ENCODE results near the gene TFAP2E.

The TFAP2E gene

GRCh38 chr1:35556484-35557117 lies 16.5 kb upstream of the TFAP2E start:
- in situ Hi-C loops (cut with MboI; ENCODE audit: low sequenced_read_pairs): no loop called here

GRCh38 chr1:35557118-35557610 lies 15.9 kb upstream of the TFAP2E start, which contains the start of gene KIAA0319L:
TSS of gene KIAA0319L (minus strand) at chr1:35557403. CDS start at chr1:35554491, 2,912 bp downstream.
- in situ Hi-C loops (cut with MboI; ENCODE audit: low sequenced_read_pairs): no loop called here

- in situ Hi-C loops (cut with MboI; ENCODE audit: low sequenced_read_pairs): no loop called here
Measured at GRCh38 chr1:35557611-35558373, 15.3 kb upstream of the TFAP2E start, which contains the start of gene NCDN. TSS of gene NCDN (plus strand) at chr1:35557799. CDS start at chr1:35558191, 392 bp downstream.

GRCh38 chr1:35558374-35559316 lies 14.5 kb upstream of the TFAP2E start:
- in situ Hi-C loops (cut with MboI; ENCODE audit: low sequenced_read_pairs): no loop called here

GRCh38 chr1:35559317-35559944 lies 13.7 kb upstream of the TFAP2E start:
- in situ Hi-C loops (cut with MboI; ENCODE audit: low sequenced_read_pairs): no loop called here

GRCh38 chr1:35560256-35561225 lies 12.6 kb upstream of the TFAP2E start:
- in situ Hi-C loops (cut with MboI; ENCODE audit: low sequenced_read_pairs): loop anchor here (5.0 to 10.0 kb wide), 2 partner anchors 106 to 162 kb away; no protein-coding TSS in a partner anchor

GRCh38 chr1:35561297-35561971 lies 11.7 kb upstream of the TFAP2E start:
- in situ Hi-C loops (cut with MboI; ENCODE audit: low sequenced_read_pairs): loop anchor here (5.0 to 10.0 kb wide), 2 partner anchors 107 to 161 kb away; no protein-coding TSS in a partner anchor

GRCh38 chr1:35561972-35562680 lies 11.0 kb upstream of the TFAP2E start:
- in situ Hi-C loops (cut with MboI; ENCODE audit: low sequenced_read_pairs): loop anchor here (5.0 to 10.0 kb wide), 2 partner anchors 107 to 160 kb away; no protein-coding TSS in a partner anchor

GRCh38 chr1:35563166-35563565 lies 9.9 kb upstream of the TFAP2E start:
- in situ Hi-C loops (cut with MboI; ENCODE audit: low sequenced_read_pairs): loop anchor here (5.0 to 10.0 kb wide), 2 partner anchors 108 to 159 kb away; no protein-coding TSS in a partner anchor

- in situ Hi-C loops (cut with MboI; ENCODE audit: low sequenced_read_pairs): loop anchor here (5.0 to 10.0 kb wide), 2 partner anchors 109 to 158 kb away; no protein-coding TSS in a partner anchor
Measured at GRCh38 chr1:35564037-35564883, 8.9 kb upstream of the TFAP2E start.

- in situ Hi-C loops (cut with MboI; ENCODE audit: low sequenced_read_pairs): loop anchor here (5.0 to 10.0 kb wide), 2 partner anchors 110 to 157 kb away; no protein-coding TSS in a partner anchor
Measured at GRCh38 chr1:35564884-35565741, 8.0 kb upstream of the TFAP2E start.

GRCh38 chr1:35565742-35566133 lies 7.4 kb upstream of the TFAP2E start:
- in situ Hi-C loops (cut with MboI; ENCODE audit: low sequenced_read_pairs): loop anchor here (10.0 kb wide), 1 partner anchor 111 kb away; no protein-coding TSS in a partner anchor

GRCh38 chr1:35567947-35568558 lies 5.1 kb upstream of the TFAP2E start:
- in situ Hi-C loops (cut with MboI; ENCODE audit: low sequenced_read_pairs): loop anchor here (10.0 kb wide), 1 partner anchor 113 kb away; no protein-coding TSS in a partner anchor

GRCh38 chr1:35568975-35569395 lies 4.1 kb upstream of the TFAP2E start:
- in situ Hi-C loops (cut with MboI; ENCODE audit: low sequenced_read_pairs): loop anchor here (10.0 kb wide), 1 partner anchor 114 kb away; no protein-coding TSS in a partner anchor

GRCh38 chr1:35569936-35570335 lies 3.2 kb upstream of the TFAP2E start:
- in situ Hi-C loops (cut with MboI; ENCODE audit: low sequenced_read_pairs): loop anchor here (10.0 kb wide), 1 partner anchor 115 kb away; no protein-coding TSS in a partner anchor
